Neural cell (in vitro differentiated cells): ENCODE results near the gene USP53. TPM values are rescaled to one million over a fixed set of nuclear protein-coding genes. Genes with fewer than 3 reads are reported as not detected.

Source experiments
- H2AFZ ChIP-seq: fragments of 200-600, 300-800 bp; sonication (generic), shearing (Covaris generic); 2 replicates; pipeline ENCODE4 v1.6.0; 2014; ENCODE audit warnings: low read depth, mild to moderate bottlenecking, antibody characterized with exemption, low read length, moderate library complexity
- H3F3A ChIP-seq: fragments of 200-600 bp; shearing (Covaris generic); 2 replicates; pipeline ENCODE4 v1.6.1; 2016; ENCODE audit warnings: mild to moderate bottlenecking, moderate library complexity, mixed read lengths, antibody characterized with exemption, low read length; ENCODE audit not compliant: insufficient read depth, poor library complexity, severe bottlenecking
- H3K27ac ChIP-seq: fragments of 200-600, 300-800 bp; sonication (generic), shearing (Covaris generic); 2 replicates; pipeline ENCODE4 v1.5.1; 2014; ENCODE audit warnings: mild to moderate bottlenecking, low read length, moderate library complexity
- H3K27me3 ChIP-seq: fragments of 300-800, 200-600 bp; sonication (generic), shearing (Covaris generic); 2 replicates; pipeline ENCODE4 v1.6.0; 2014; ENCODE audit warnings: mild to moderate bottlenecking, low read depth, low read length, moderate library complexity; ENCODE audit not compliant: insufficient read depth
- H3K36me3 ChIP-seq: fragments of 300-800, 200-600 bp; sonication (generic), shearing (Covaris generic); 2 replicates; pipeline ENCODE4 v1.5.1; 2014; ENCODE audit warnings: mild to moderate bottlenecking, antibody characterized with exemption, low read length, moderate library complexity; ENCODE audit not compliant: insufficient read depth
- H3K4me2 ChIP-seq: fragments of 300-800, 200-600 bp; sonication (generic), shearing (Covaris generic); 2 replicates; pipeline ENCODE4 v1.6.0; 2014; ENCODE audit warnings: mild to moderate bottlenecking, low read length
- H3K4me3 ChIP-seq: fragments of 300-800, 200-600 bp; sonication (generic), shearing (Covaris generic); 2 replicates; pipeline ENCODE4 v1.5.1; 2014; ENCODE audit warnings: mild to moderate bottlenecking, low read length, moderate library complexity
- H3K79me2 ChIP-seq: fragments of 200-600 bp; shearing (Covaris generic); replicated peaks from 2 replicates; pipeline ENCODE4 v1.6.0; 2014; ENCODE audit warnings: mild to moderate bottlenecking, low read length, moderate library complexity; ENCODE audit not compliant: insufficient read depth
- H3K9ac ChIP-seq: fragments of 300-800, 200-600 bp; sonication (generic), shearing (Covaris generic); 2 replicates; pipeline ENCODE4 v1.6.1; 2016; ENCODE audit warnings: mild to moderate bottlenecking, low read length, mixed read lengths
- H3K9me2 ChIP-seq: fragments of 200-600 bp; shearing (Covaris generic); 2 replicates; pipeline ENCODE4 v1.6.1; 2016; ENCODE audit warnings: mild to moderate bottlenecking, low read length, mixed read lengths; ENCODE audit not compliant: insufficient read depth
- H3K9me3 ChIP-seq: fragments of 200-600, 300-800 bp; sonication (generic), shearing (Covaris generic); 2 replicates; pipeline ENCODE4 v1.6.1; 2016; ENCODE audit warnings: mild to moderate bottlenecking, mixed run types, low read length, moderate library complexity, mixed read lengths
- H4K20me1 ChIP-seq: fragments of 200-600 bp; shearing (Covaris generic); 2 replicates; pipeline ENCODE4 v1.6.1; 2016; ENCODE audit warnings: mild to moderate bottlenecking, mixed run types; ENCODE audit not compliant: insufficient read depth
- EP300 ChIP-seq: fragments of 450-650 bp; conservative IDR thresholded peaks from 2 replicates; pipeline ENCODE4 v1.6.1; 2014; ENCODE audit warnings: antibody characterized with exemption, mild to moderate bottlenecking, moderate library complexity; ENCODE audit not compliant: poor library complexity, severe bottlenecking
- EZH2 ChIP-seq: fragments of 200-600, 300-800 bp; shearing (Covaris generic), sonication (generic); IDR thresholded peaks from 2 replicates; pipeline ENCODE4 v1.6.1; 2014; ENCODE audit warnings: antibody characterized with exemption, low read length, borderline replicate concordance, mild to moderate bottlenecking; ENCODE audit not compliant: insufficient read depth, poor library complexity, severe bottlenecking
- MXI1 ChIP-seq: fragments of 450-650 bp; conservative IDR thresholded peaks from 2 replicates; pipeline ENCODE4 v1.6.1; 2014; ENCODE audit warnings: antibody characterized with exemption, mild to moderate bottlenecking; ENCODE audit not compliant: poor library complexity, severe bottlenecking
- POLR2AphosphoS5 ChIP-seq: IDR thresholded peaks from 2 replicates; pipeline ENCODE4 v1.6.1; 2012
- RAD21 ChIP-seq: fragments of 450-650 bp; conservative IDR thresholded peaks from 2 replicates; pipeline ENCODE4 v1.6.1; 2014; ENCODE audit warnings: antibody characterized with exemption, mild to moderate bottlenecking, moderate library complexity
- SMC3 ChIP-seq: fragments of 450-650 bp; conservative IDR thresholded peaks from 2 replicates; pipeline ENCODE4 v1.6.1; 2014; ENCODE audit warnings: antibody characterized with exemption, mild to moderate bottlenecking, moderate library complexity; ENCODE audit not compliant: poor library complexity
- TAF1 ChIP-seq: IDR thresholded peaks from 2 replicates; pipeline ENCODE4 v1.6.1; 2012; ENCODE audit warnings: low read depth
- polyA plus RNA-seq: library from polyadenylated mRNA; depleted of rRNA; stranded (reverse); fragments of >200 nt; gene quantifications from 2 replicates; pipeline ENCODE4 v1.2.3, GENCODE V29; 2014
- TF ChIP-seq, protein P1 (sequence below): IDR thresholded peaks from 2 replicates; pipeline ENCODE4 v1.6.1; 2012; ENCODE audit warnings: borderline replicate concordance
- TF ChIP-seq, protein P2 (sequence below): fragments of 450-650 bp; IDR thresholded peaks from 2 replicates; pipeline ENCODE4 v1.5.1; 2014; ENCODE audit warnings: antibody characterized with exemption, mild to moderate bottlenecking, moderate library complexity; ENCODE audit not compliant: poor library complexity, severe bottlenecking

The USP53 gene
- polyA plus RNA-seq, 1 donor from 2014 or later = 5.0 TPM

DNA sequence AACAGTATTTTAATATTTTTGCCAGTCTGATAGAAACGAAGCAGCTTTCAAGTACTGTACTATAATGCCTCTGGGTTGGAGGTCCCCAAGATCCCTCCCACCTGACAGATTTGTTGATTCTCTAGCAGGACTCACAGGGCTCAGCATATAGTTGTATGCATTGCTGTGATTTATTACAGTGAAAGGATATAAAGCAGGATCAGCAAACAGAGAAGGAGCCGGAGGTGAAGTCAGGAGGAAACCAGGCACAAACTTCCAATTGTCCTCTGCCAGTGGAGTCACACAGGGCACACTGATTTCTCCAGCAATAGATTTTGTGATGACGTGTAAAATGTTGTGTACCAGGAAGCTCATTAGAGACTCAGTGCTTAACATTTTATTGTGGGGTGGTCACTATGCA, 19.0 kb downstream of the USP53 start:
- no peaks in the 10 kb centered on the region for H3K36me3 ChIP-seq
- H3K27me3 ChIP-seq = no peaks in the 10 kb centered on the region
- H3K4me2 ChIP-seq = no peak overlapping the region
- H3K9me2 ChIP-seq = no peaks in the 10 kb centered on the region
- H3F3A ChIP-seq = no peaks in the 10 kb centered on the region
- no peak overlapping the region for H3K4me3 ChIP-seq
- no peak overlapping the region for H3K9ac ChIP-seq
- H4K20me1 ChIP-seq = no peaks in the 10 kb centered on the region
- no peak for TF ChIP-seq EP300
- no peaks in the 10 kb centered on the region for H3K79me2 ChIP-seq
- no peak overlapping the region for H2AFZ ChIP-seq
- H3K9me3 ChIP-seq = no peaks in the 10 kb centered on the region
- H3K27ac ChIP-seq = no peak overlapping the region

DNA sequence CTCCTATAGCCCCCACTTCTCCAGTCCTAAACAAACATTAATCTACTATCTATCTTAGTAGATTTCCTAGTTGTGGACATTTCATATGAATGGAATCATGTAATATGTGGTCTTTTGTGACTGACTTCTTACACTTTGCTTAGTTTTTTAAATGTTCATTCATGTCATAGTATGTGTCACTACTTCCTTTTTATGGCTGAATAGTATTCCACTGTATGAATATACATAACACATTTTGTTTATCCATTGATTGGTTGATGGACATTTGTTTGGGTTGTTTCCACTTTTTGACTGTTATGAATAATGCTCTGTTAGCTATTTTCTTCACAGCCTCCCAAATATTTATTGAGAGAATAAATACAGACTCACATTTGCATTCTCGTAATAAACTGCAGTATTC, 19.8 kb downstream of the USP53 start:
- Histone ChIP-seq H3K27me3 (no peaks in the 10 kb centered on the region), H3K4me2 (no peak overlapping the region), H3K9me2 (no peaks in the 10 kb centered on the region), H3K9ac (no peak overlapping the region), H3K9me3 (no peaks in the 10 kb centered on the region), H4K20me1 (no peaks in the 10 kb centered on the region), H3K36me3 (no peaks in the 10 kb centered on the region), H3K27ac (no peak overlapping the region), H2AFZ (no peak overlapping the region), H3K79me2 (no peaks in the 10 kb centered on the region), H3F3A (no peaks in the 10 kb centered on the region), H3K4me3 (no peak overlapping the region)
- TF ChIP-seq EZH2 (no peak), EP300 (no peak), SMC3 (no peak), POLR2AphosphoS5 (no peak), MXI1 (no peak), TAF1 (no peak), RAD21 (no peak)
- TF ChIP-seq, protein P1, sequence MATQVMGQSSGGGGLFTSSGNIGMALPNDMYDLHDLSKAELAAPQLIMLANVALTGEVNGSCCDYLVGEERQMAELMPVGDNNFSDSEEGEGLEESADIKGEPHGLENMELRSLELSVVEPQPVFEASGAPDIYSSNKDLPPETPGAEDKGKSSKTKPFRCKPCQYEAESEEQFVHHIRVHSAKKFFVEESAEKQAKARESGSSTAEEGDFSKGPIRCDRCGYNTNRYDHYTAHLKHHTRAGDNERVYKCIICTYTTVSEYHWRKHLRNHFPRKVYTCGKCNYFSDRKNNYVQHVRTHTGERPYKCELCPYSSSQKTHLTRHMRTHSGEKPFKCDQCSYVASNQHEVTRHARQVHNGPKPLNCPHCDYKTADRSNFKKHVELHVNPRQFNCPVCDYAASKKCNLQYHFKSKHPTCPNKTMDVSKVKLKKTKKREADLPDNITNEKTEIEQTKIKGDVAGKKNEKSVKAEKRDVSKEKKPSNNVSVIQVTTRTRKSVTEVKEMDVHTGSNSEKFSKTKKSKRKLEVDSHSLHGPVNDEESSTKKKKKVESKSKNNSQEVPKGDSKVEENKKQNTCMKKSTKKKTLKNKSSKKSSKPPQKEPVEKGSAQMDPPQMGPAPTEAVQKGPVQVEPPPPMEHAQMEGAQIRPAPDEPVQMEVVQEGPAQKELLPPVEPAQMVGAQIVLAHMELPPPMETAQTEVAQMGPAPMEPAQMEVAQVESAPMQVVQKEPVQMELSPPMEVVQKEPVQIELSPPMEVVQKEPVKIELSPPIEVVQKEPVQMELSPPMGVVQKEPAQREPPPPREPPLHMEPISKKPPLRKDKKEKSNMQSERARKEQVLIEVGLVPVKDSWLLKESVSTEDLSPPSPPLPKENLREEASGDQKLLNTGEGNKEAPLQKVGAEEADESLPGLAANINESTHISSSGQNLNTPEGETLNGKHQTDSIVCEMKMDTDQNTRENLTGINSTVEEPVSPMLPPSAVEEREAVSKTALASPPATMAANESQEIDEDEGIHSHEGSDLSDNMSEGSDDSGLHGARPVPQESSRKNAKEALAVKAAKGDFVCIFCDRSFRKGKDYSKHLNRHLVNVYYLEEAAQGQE = no peak
- TF ChIP-seq, protein P2, sequence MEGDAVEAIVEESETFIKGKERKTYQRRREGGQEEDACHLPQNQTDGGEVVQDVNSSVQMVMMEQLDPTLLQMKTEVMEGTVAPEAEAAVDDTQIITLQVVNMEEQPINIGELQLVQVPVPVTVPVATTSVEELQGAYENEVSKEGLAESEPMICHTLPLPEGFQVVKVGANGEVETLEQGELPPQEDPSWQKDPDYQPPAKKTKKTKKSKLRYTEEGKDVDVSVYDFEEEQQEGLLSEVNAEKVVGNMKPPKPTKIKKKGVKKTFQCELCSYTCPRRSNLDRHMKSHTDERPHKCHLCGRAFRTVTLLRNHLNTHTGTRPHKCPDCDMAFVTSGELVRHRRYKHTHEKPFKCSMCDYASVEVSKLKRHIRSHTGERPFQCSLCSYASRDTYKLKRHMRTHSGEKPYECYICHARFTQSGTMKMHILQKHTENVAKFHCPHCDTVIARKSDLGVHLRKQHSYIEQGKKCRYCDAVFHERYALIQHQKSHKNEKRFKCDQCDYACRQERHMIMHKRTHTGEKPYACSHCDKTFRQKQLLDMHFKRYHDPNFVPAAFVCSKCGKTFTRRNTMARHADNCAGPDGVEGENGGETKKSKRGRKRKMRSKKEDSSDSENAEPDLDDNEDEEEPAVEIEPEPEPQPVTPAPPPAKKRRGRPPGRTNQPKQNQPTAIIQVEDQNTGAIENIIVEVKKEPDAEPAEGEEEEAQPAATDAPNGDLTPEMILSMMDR = no peak

DNA sequence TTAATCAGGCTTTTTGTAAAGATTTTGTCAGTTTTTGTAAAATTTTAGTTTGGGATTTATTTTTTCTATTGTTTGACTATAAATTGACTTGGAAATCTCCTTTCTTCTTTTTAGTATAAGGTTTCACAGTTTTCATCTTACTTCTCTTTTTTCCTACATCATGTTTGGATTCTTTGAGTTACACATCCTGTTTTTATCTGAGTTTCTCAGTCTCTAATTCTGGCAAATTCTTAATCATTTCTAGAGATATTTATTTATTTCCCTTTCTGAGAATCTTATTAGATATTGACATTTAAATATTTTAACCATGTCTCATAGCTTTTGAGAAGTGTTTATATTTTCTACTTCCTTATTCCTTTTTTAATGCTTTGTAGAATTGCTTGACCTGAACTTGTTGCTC, 20.7 kb downstream of the USP53 start:
- Histone ChIP-seq H3K27me3 (no peaks in the 10 kb centered on the region), H4K20me1 (no peaks in the 10 kb centered on the region), H3K9ac (no peak overlapping the region), H3K36me3 (no peaks in the 10 kb centered on the region), H3K4me3 (no peak overlapping the region), H3K27ac (no peak overlapping the region), H3K9me3 (no peaks in the 10 kb centered on the region), H3K79me2 (no peaks in the 10 kb centered on the region), H3K9me2 (no peaks in the 10 kb centered on the region), H3K4me2 (no peak overlapping the region), H2AFZ (no peak overlapping the region), H3F3A (no peaks in the 10 kb centered on the region)
- TF ChIP-seq, protein P1 = no peak
- TF ChIP-seq EP300 (no peak), EZH2 (no peak), MXI1 (no peak), POLR2AphosphoS5 (no peak), RAD21 (no peak), SMC3 (no peak), TAF1 (no peak)
- TF ChIP-seq, protein P2 = no peak
